Measurements from ENCODE around the gene NOL11.
"Not testable (repeated sequence)": the region's sequence is repeated elsewhere in the genome, so short reads cannot be mapped to it uniquely, and the experiment has no call there.

NOL11 gene

GRCh38 chr17:67754686-67755085 is 37.0 kb downstream of the NOL11 start:
- not testable (repeated sequence) for DNase-seq (ENCODE audit: low read depth)

DNA sequence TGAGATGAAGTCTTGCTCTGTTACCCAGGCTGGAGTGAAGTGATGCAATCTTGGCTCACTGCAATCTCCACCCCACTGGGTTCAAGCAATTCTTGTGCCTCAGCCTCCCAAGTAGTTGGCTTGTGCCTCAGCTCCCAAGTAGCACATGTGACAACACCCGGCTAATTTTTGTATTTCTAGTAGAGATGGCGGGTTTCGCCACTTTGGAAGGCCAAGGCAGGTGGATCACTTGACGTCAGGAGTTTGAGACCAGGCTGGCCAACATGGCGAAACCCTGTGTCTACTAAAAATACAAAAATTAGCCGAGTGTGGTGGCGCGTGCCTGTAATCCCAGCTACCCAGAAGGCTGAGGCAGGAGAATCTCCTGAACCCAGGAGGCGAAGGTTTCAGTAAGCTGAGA is 39.0 kb downstream of the NOL11 start:
- not testable (repeated sequence) for DNase-seq (ENCODE audit: low read depth)

DNA sequence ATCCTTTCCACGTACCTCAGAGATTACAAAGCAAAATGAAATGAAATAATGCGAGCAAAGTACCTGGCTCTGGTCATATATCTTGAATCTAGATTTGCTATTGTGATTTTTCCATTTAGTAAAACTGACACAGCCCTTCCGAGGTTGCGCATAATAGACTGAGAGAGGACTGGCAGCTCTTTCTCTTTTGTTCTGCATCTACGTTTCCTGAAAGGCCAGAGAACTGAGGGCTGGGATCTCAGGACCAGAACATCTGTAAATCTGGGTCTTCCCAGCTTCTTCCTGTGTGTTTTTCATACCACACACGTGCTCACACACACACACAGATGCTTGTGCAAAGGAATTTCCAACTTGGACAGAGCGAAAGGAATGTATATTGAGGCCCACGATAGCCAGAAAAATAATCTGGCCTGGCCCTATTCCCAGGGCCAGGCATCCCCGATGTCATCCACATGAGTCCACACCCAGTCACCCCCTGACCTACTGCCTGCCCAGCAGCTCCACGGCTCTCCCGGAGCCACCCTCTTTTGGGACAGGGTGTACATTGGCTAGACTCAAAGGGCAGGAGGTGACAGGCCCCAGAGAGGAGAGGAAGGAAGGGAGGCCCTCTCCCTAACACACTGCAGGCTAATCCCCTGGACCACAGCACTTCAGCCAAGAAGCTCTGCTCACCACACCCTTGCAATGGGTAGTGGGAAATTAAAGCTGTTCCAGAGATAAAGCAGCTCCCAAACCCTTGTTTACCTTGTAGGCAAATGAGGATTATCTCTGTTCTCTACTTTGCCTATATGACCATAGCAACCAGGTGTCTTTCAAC is 41.8 kb downstream of the NOL11 start:
- no peak for DNase-seq (ENCODE audit: low read depth)

- no peak for DNase-seq (ENCODE audit: low read depth)
Measured at GRCh38 chr17:67765623-67766022, 47.9 kb downstream of the NOL11 start.

GRCh38 chr17:67769231-67769630 is 51.5 kb downstream of the NOL11 start:
- no peak for DNase-seq (ENCODE audit: low read depth)

DNA sequence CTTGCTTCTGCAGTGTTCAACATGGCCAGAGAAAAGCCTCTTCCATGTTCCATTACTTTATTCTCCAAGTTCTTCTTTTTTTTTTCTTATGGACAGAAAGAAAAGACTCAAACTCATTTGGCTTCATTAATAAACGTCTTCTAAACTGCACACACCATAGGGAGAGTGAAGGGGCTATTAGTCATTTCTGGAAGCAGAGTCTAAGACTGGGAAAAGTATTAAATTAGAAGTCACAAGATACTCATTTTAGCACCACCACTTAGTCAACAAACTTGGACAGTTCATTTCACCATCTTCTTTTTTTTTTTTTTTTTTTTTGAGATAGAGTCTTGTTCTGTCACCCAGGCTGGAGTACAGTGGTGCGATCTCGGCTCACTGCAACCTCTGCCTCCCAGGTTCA is 52.8 kb downstream of the NOL11 start:
- no peak for DNase-seq (ENCODE audit: low read depth)

DNA sequence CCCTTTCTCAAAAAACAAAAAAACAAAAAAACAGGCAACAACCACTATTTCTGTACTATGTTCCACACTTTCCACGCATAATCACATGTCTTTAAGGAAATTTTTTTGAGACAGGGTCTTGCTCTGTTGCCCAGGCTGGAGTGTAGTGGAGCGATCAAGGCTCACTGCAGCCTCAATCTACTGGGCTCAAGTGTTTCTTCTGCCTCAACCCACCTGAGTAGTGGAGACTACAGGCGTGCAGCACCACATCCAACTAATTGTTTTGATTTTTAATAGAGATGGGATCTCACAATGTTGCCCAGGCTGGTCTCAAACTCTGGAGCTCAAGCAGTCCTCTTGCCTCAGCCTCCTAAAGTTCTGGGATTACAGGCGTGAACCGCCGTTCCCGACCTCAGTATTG is 54.9 kb downstream of the NOL11 start:
- DNase-seq (ENCODE audit: low read depth): no peak

DNA sequence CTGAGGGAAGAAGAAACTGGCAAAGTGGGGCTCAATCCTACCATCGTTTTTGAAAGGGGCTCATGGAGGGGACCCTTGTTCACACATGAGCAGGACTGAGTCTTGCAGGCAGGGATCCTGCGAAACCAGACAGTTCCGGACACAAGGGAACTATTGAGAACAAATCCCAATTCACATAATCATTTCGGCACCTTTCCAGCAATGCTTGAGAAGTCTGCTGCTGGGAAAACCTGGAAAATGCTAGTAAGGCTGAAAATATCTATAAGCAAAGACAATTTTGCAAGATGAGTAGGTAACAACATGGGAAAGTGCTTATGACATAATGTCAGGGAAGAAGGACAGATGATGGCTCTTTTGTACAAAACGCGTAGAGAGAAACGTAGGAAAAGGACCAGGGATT is 55.5 kb downstream of the NOL11 start:
- DNase-seq (ENCODE audit: low read depth): no peak

- DNase-seq (ENCODE audit: low read depth): peak; percentile 5
Measured at GRCh38 chr17:67779098-67779672, 61.4 kb downstream of the NOL11 start.

DNA sequence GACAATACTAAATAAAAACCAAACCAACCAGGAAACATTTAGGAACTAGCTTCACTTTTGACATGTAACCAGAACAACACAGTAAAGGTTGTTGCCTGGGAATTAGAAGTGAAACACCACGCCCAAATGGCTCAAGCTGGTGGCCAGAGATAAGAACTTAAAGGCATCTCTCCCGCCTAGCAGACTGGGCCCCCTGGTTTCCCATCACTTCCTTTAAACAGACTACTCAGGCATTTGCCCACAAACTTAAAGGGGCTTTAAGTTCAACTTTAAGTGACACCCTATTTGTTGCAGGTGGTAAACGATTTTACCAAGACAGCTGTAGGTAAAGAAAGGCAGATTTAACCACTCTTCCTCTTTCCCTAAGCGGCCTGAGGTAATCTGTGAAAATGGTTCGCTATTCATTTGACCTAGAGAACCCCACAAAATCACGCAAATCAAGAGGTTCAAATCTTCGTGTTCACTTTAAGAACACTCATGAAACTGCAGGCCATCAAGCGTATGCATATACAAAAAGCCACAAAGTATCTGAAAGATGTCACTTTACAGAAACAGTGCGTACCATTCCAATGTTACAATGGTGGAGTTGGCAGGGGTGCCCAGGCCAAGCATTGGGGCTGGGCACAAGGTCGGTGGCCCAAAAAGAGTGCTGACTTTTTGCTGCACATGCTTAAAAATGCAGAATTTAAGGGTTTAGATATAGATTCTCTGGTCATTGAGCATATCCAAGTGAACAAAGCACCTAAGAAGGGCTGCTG is 66.8 kb downstream of the NOL11 start:
- no peak for DNase-seq (ENCODE audit: low read depth)

- no peak for DNase-seq (ENCODE audit: low read depth)
Measured at GRCh38 chr17:67785122-67785477, 67.4 kb downstream of the NOL11 start.

GRCh38 chr17:67785504-67785903 is 67.8 kb downstream of the NOL11 start:
- DNase-seq (ENCODE audit: low read depth): no peak
